GM12878 (cell line): ENCODE results near the gene DUOXA2.
"Not testable (repeated sequence)": the region's sequence is repeated elsewhere in the genome, so short reads cannot be mapped to it uniquely, and the experiment has no call there.

Source experiments
- CBX5 ChIP-seq: sonication (generic); IDR thresholded peaks from 2 replicates; pipeline ENCODE4 v1.6.1; 2016; ENCODE audit warnings: low read depth, moderate library complexity, mild to moderate bottlenecking, inconsistent platforms
- DPF2 ChIP-seq: fragments of 450-650 bp; IDR thresholded peaks from 2 replicates; pipeline ENCODE4 v1.6.1; 2017; ENCODE audit warnings: mild to moderate bottlenecking
- EED ChIP-seq: sonication (generic); IDR thresholded peaks from 2 replicates; pipeline ENCODE4 v1.6.1; 2016; ENCODE audit warnings: antibody characterized with exemption, low read depth
- EZH2 ChIP-seq: IDR thresholded peaks from 2 replicates; pipeline ENCODE4 v1.6.1; 2012; ENCODE audit warnings: low read depth, mild to moderate bottlenecking, control low read depth, inconsistent platforms, low read length, borderline replicate concordance; ENCODE audit not compliant: control insufficient read depth
- GABPA ChIP-seq: IDR thresholded peaks from 2 replicates; pipeline ENCODE4 v1.6.1; 2014; ENCODE audit warnings: antibody characterized with exemption, low read depth, mild to moderate bottlenecking, inconsistent platforms
- IKZF1 ChIP-seq: fragments of 450-650 bp; conservative IDR thresholded peaks from 2 replicates; pipeline ENCODE4 v1.6.1; 2017; ENCODE audit warnings: antibody characterized with exemption, mild to moderate bottlenecking
- IRF4 ChIP-seq: IDR thresholded peaks from 2 replicates; pipeline ENCODE4 v1.6.1; 2011; ENCODE audit warnings: low read depth, low read length
- MXI1 ChIP-seq: fragments of 150-350 bp; IDR thresholded peaks from 2 replicates; pipeline ENCODE4 v1.6.1; 2011; ENCODE audit warnings: low read depth, mild to moderate bottlenecking, inconsistent platforms, low read length, improper control_type of control experiment
- TAF1 ChIP-seq: IDR thresholded peaks from 2 replicates; pipeline ENCODE4 v1.6.1; 2011; ENCODE audit warnings: mild to moderate bottlenecking, low read depth, low read length, borderline replicate concordance
- TBL1XR1 ChIP-seq: IDR thresholded peaks from 2 replicates; pipeline ENCODE4 v1.6.1; 2012; ENCODE audit warnings: low read depth, low read length, improper control_type of control experiment
- TF ChIP-seq, protein P1 (sequence below): fragments of 450-650 bp; IDR thresholded peaks from 2 replicates; pipeline ENCODE4 v1.6.1; 2014; ENCODE audit warnings: mild to moderate bottlenecking
- TF ChIP-seq, protein P2 (sequence below), 3 experiments: IDR thresholded peaks in 2 of 3; conservative IDR thresholded peaks in 1 of 3; 2 replicates each; pipeline ENCODE4 v1.5.1; 2011; ENCODE audit warnings: low read depth in 3 of 3, low read length in 3 of 3, mild to moderate bottlenecking in 3 of 3, control low read depth in 2 of 3, moderate library complexity in 2 of 3, inconsistent platforms in 1 of 3, mixed read lengths in 1 of 3; ENCODE audit not compliant: control insufficient read depth in 2 of 3, insufficient read depth in 1 of 3; ENCODE audit errors: extremely low read depth in 1 of 3
- TF ChIP-seq, protein P3 (sequence below): fragments of 450-650 bp; IDR thresholded peaks from 2 replicates; pipeline ENCODE4 v1.6.1; 2017; ENCODE audit warnings: low read depth, mild to moderate bottlenecking, moderate library complexity

DNA sequence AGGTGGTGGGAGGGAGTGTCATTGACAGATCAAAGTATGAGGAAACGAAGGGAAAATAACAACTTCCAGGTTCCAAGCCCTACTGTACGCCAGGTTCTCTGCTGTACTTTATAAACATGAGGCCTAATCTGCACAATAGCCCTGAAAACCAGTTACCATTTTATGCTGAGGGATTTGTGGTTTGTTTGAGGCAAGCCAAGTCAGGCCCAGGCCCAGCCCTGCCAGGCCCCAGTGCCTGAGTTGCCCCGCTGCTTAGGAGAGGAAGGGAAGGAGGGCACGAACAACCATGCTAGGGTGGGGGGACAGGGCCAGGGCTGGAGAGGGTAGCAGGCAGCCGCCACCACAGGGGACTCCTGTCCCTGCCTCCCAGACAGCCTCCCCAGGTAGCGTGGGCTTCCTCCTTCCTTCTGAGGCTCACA, 44.2 kb upstream of the DUOXA2 start:
- TF ChIP-seq, protein P1, sequence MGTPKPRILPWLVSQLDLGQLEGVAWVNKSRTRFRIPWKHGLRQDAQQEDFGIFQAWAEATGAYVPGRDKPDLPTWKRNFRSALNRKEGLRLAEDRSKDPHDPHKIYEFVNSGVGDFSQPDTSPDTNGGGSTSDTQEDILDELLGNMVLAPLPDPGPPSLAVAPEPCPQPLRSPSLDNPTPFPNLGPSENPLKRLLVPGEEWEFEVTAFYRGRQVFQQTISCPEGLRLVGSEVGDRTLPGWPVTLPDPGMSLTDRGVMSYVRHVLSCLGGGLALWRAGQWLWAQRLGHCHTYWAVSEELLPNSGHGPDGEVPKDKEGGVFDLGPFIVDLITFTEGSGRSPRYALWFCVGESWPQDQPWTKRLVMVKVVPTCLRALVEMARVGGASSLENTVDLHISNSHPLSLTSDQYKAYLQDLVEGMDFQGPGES = not testable (repeated sequence)
- TF ChIP-seq, protein P2, sequence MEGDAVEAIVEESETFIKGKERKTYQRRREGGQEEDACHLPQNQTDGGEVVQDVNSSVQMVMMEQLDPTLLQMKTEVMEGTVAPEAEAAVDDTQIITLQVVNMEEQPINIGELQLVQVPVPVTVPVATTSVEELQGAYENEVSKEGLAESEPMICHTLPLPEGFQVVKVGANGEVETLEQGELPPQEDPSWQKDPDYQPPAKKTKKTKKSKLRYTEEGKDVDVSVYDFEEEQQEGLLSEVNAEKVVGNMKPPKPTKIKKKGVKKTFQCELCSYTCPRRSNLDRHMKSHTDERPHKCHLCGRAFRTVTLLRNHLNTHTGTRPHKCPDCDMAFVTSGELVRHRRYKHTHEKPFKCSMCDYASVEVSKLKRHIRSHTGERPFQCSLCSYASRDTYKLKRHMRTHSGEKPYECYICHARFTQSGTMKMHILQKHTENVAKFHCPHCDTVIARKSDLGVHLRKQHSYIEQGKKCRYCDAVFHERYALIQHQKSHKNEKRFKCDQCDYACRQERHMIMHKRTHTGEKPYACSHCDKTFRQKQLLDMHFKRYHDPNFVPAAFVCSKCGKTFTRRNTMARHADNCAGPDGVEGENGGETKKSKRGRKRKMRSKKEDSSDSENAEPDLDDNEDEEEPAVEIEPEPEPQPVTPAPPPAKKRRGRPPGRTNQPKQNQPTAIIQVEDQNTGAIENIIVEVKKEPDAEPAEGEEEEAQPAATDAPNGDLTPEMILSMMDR (IDR thresholded peaks at IDR 0.05 in 2 of 3, conservative IDR thresholded peaks at IDR 0.05 in 1 of 3; ENCODE audit: control insufficient read depth in 2 of 3, extremely low read depth in 1 of 3, insufficient read depth in 1 of 3, low read depth in 3 of 3, low read length in 3 of 3) = not testable (repeated sequence)
- not testable (repeated sequence) for TF ChIP-seq GABPA, IKZF1, MXI1, DPF2, EZH2, CBX5, TBL1XR1, TAF1, IRF4, EED
- TF ChIP-seq, protein P3, sequence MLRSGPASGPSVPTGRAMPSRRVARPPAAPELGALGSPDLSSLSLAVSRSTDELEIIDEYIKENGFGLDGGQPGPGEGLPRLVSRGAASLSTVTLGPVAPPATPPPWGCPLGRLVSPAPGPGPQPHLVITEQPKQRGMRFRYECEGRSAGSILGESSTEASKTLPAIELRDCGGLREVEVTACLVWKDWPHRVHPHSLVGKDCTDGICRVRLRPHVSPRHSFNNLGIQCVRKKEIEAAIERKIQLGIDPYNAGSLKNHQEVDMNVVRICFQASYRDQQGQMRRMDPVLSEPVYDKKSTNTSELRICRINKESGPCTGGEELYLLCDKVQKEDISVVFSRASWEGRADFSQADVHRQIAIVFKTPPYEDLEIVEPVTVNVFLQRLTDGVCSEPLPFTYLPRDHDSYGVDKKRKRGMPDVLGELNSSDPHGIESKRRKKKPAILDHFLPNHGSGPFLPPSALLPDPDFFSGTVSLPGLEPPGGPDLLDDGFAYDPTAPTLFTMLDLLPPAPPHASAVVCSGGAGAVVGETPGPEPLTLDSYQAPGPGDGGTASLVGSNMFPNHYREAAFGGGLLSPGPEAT = not testable (repeated sequence)
